ENCODE data around the gene TUBA3D. TPM values are rescaled to one million over a fixed set of nuclear protein-coding genes. Genes with fewer than 3 reads are reported as not detected.
"Not testable (repeated sequence)": the region's sequence is repeated elsewhere in the genome, so short reads cannot be mapped to it uniquely, and the experiment has no call there.

TUBA3D gene
- not detected in 2 replicates for total RNA-seq (2014; rRNA removed; shearing (Covaris generic); ENCODE audit: low replicate concordance)

DNA sequence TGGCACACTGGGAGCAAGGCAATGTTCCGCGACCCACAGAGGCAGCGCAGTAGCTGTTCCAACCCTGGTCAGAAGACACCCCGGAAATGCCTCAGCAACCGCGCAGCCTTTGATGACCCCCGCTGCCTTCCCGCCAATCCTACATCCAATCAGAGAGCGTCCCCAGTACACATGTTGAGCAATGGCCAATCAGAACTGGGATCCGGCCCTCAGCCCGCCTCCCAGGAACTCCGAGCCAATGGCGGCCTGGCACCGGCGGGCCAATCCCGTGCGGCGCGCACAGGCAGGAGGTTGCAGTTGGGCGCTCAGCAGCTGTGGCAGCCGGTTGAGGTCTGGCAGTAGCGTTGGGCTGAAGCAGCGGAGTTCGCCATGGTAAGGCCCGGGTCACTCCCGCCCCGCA, at the start of gene TUBA3D:
Gene TUBA3D, plus strand, starts transcription at position 289 of the 400 bp plus-strand sequence. Its CDS starts 81 bp downstream, at position 370.
- no peak for DNase-seq (ENCODE audit: low read depth)

DNA sequence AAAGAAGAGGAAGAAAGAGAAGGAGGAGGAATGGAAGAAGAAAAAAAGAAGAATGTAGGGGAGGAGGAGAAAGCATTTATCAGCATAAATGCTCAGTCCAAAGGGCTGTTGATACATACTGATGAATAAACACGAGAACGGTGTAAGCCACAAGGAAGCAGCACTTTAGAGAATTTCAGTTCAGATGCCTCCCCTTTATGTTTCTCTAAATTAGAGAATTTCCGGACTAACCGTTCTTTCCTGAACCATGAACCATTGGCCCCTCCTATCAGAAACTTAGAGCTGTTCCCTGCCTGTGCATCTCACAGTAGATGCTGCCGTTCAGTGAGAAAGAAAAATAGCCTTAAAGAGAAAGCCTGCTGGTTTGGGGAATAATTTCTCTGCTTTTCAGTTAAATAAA, 49.2 kb upstream of the TUBA3D start:
- no peak for DNase-seq (ENCODE audit: low read depth)
- in situ Hi-C loops (cut with HindIII; ENCODE audit: low pct_unique_long_range_greater_than_20kb, low sequenced_read_pairs): no loop called here

More for the DNA sequence above, at the start of gene TUBA3D:
- in situ Hi-C loops (cut with HindIII; ENCODE audit: low pct_unique_long_range_greater_than_20kb, low sequenced_read_pairs): no loop called here

DNA sequence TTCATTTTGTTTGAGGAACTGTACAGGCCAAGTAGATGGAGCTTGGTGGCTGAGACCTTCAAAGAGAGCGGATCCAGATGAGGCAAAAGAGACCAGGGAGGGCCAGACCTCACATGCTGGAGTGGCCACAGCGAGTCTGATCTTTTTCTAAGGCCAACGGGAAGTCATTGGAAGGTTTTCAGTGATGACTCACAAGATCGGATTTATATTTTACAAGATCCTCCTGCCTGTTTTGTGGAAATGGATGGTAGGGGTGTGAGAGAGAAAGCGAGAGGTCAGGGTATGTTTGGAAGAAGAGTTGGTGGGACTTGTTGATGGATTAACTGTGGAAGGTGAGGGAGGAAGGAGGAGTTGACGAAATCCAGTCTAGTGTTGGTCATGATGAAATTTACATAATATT, 44.6 kb upstream of the TUBA3D start:
- in situ Hi-C loops (cut with HindIII; ENCODE audit: low pct_unique_long_range_greater_than_20kb, low sequenced_read_pairs): no loop called here
- no peak for DNase-seq (ENCODE audit: low read depth)

DNA sequence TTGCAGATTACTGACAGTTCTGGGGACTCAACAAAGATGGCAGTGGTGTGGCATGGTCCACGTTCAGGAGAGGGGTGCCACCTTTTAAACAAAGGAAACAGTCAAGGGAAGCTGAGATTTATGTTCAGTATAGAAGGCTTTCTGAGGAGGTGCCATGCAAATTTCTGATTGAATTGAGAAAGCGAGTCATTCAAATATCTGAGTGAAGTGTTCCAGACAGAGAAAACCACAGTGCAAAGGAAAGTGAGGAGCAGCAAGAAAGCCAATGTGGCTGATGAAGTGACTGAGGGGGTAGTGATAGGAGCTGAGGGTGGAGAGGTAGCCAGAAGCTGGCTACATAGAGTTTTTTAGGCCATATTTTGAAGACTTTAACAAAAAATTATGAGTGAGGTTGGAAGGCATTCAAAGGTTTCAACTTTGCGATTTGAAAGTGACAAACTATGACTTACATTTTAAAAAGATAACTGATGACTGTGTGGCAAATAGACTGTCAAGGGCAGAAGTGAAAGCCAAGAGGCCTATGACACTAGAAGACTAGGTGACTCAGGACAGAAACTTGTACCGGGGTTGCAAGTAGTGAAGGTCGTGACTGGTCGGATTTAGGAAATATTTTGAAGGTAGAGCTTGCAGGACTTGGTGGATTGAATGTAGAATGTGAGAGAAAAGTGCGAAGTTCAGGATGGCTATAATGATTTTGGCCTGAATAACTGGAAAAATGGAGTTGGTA, 35.0 kb upstream of the TUBA3D start:
- DNase-seq (ENCODE audit: low read depth); in situ Hi-C loops (cut with HindIII; ENCODE audit: low pct_unique_long_range_greater_than_20kb, low sequenced_read_pairs): not testable (repeated sequence)

DNA sequence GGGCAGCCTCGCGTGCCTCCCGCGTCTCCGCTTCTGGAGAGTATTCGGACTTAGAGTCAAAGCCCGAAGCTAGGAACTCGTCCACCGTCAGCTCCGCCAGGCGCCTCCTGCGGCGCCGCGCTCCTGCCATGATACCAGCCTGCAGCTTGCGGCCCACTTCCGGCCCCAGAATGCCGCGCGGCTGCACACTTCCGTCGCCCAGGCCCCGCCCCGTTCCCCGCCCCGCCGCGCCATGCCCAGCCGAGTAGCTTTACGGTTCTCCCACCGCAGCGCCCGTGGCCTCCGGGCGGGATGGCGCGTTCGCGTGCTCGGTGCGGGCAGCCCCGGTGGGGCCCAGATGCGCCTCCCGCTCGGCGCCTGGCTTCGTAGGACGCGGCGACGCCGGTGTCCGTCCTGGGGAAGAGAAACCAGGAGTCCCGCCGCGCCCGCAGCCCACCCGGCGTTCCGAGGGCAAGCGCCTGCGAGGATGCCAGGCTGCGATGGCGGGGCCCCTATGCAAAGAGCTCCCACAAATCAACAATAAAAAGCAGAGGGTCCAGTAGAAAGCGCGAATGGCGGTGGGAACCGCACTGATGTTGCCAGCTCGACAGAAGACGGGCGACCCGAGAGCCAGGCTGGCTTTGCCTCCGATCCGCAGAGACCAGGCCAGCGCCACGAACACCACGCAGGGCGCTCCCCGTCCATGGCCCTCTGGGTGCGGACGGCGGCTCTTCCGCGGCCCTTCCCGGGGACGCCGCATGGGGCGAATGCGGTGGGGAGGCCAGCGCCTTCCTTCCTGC, 31.0 kb upstream of the TUBA3D start:
- in situ Hi-C loops (cut with HindIII; ENCODE audit: low pct_unique_long_range_greater_than_20kb, low sequenced_read_pairs); DNase-seq (ENCODE audit: low read depth): not testable (repeated sequence)

DNA sequence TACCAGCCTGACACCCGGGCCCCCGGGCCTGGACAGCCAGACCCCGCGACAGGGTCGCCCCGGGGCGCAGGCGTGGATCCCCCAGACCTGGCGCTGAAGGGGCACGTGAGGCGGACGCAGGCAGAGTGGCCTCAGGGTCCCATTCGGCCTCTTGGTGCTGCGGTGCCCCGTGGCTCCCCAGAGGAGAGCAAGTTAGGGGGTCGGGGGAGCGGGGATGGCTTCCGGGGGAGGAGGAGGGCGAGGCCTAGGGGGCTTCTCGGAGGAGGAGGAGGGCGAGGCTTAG, 30.5 kb upstream of the TUBA3D start:
- DNase-seq (ENCODE audit: low read depth); in situ Hi-C loops (cut with HindIII; ENCODE audit: low pct_unique_long_range_greater_than_20kb, low sequenced_read_pairs): not testable (repeated sequence)

DNA sequence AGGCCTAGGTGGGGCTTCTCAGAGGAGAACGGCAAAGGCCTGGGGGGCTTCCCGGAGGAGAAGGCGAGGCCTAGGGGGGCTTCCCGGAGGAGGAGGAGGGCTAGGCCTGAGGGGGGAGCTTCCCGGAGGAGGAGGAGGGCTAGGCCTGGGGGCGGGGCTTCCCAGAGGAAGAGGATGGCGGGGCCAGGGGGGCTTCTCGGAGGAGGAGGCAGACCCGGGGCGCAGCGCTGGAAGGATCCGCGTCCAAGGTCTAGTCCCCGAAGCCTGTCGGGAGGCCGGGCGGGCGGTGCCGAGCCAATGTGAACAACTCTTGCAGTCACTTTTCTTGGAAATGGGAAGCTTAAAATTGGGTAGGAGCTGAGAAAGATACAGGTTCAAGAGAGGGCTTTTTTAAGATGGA, 30.0 kb upstream of the TUBA3D start:
- DNase-seq (ENCODE audit: low read depth): no peak
- in situ Hi-C loops (cut with HindIII; ENCODE audit: low pct_unique_long_range_greater_than_20kb, low sequenced_read_pairs): no loop called here

DNA sequence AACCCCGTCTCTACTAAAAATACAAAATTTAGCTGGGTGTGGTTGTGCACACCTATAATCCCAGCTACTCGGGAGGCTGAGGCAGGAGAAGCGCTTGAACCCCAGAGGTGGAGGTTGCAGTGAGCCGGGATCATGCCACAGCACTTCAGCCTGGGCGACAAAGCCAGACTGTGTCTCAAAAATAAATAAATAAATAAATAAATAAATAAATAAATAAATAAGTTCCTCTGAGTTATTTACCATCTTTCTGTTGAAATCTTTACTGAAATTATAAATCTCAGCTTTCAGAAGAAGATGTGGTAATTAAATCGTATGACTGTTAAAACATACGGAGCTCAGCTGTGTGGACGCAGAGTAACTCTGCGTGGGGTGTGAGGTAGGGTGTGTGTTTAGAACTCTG, 27.9 kb upstream of the TUBA3D start:
- in situ Hi-C loops (cut with HindIII; ENCODE audit: low pct_unique_long_range_greater_than_20kb, low sequenced_read_pairs); DNase-seq (ENCODE audit: low read depth): not testable (repeated sequence)

DNA sequence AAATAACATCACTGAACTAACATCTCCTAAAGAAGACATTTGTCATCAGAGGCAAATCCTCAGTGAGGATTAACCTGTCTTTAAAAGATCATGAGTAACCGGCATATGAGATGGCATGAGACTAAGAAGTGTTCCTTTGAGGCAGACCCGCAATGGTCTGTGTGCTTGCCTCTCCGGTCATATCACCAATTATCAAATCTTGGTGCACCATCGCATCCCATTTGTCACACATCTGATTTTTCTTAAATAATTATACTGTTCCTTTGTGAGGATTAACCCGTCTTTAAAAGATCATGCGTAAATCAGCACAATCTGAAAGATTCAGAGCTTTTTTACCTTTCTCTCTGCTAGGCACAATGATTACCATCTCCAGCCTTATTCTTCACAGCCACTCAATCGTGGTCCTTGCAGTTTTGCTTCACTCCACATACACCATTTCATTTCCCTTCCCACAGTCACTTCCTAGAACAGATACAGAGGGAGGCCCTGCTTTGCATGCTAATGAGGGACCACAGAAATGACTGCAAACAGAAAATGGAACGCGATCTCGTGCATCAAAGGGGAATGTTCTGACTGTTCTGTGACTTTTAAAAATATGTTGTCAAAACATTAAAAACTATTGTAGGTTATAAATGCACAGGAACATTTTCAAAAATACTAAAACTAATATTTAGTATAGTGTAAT, 24.5 kb upstream of the TUBA3D start:
- in situ Hi-C loops (cut with HindIII; ENCODE audit: low pct_unique_long_range_greater_than_20kb, low sequenced_read_pairs); DNase-seq (ENCODE audit: low read depth): not testable (repeated sequence)

DNA sequence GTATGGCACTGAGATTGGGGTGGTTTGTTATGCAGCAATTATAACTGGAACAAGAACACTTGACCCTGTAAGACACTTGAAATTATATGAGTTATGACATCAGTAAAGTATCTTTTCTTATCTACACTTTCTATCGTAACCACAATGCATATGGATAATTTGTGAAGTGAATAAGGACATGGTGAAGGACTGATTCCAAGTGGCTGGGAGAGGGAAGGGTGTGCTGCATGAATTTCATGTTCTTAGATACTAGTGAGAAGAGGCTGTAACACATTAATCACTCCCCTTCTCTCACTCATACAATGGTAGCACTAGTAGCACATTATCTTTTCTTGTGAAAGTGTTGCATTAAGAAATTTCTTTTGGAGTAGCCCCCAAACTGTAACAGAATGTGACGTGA, 21.0 kb upstream of the TUBA3D start:
- DNase-seq (ENCODE audit: low read depth); in situ Hi-C loops (cut with HindIII; ENCODE audit: low pct_unique_long_range_greater_than_20kb, low sequenced_read_pairs): not testable (repeated sequence)

DNA sequence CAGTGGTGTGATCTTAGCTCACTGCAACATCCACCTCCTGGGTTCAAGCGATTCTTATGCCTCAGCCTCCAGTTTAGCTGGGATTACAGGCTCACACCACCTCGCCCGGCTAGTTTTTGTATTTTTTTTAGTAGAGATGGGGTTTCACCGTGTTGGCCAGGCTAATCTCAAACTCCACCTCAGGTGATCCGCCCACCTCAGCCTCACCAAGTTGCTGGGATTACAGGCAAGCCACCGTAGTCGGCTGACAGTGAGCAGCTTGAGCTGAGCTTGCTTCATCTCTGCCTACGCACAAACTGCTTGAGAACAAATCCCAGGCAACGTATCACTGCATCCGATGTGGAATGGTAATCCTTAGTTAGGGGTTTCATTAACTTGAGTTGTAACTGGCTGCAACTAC, 8.2 kb upstream of the TUBA3D start:
- in situ Hi-C loops (cut with HindIII; ENCODE audit: low pct_unique_long_range_greater_than_20kb, low sequenced_read_pairs); DNase-seq (ENCODE audit: low read depth): not testable (repeated sequence)

DNA sequence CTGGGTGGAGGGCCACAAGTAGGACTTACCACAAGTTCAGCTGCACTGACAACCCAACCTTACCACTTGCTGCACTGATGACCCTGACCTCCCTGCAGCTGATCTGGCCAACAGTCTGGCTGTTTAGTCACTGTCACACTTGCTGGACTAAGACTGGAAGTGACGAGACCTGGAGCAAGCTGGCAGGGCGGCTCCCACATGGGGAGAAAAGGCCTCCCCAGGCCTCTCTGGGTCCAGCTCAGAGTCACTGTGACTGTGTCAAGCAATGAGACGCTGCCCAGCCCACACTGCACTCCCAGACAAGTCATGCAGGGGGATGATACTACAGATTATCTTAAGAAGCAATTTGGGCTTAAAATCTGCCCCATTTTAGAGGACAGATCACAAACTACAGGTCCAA, 5.0 kb upstream of the TUBA3D start:
- not testable (repeated sequence) for DNase-seq (ENCODE audit: low read depth)

DNA sequence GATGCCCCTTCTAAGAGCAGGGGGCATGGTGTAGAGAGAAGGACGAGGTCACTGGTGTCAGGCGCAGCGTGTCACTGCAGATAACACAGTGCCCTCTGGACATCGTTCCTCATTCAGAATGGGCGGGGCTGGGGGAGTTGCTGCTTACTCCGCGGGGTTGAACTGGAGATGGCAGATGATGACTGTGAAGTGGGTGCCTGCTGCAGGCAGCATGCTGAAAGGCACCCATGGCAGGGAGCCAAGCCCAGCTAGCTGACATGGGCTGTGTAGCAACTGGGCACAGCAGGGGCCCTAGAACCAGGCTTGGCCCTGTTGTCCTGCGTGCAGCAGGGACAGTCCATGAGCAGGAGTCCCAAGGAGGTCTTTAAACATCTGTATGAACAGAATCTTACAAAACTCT, 4.3 kb upstream of the TUBA3D start:
- in situ Hi-C loops (cut with HindIII; ENCODE audit: low pct_unique_long_range_greater_than_20kb, low sequenced_read_pairs); DNase-seq (ENCODE audit: low read depth): not testable (repeated sequence)

More for the DNA sequence above, 5.0 kb upstream of the TUBA3D start:
- in situ Hi-C loops (cut with HindIII; ENCODE audit: low pct_unique_long_range_greater_than_20kb, low sequenced_read_pairs): not testable (repeated sequence)

DNA sequence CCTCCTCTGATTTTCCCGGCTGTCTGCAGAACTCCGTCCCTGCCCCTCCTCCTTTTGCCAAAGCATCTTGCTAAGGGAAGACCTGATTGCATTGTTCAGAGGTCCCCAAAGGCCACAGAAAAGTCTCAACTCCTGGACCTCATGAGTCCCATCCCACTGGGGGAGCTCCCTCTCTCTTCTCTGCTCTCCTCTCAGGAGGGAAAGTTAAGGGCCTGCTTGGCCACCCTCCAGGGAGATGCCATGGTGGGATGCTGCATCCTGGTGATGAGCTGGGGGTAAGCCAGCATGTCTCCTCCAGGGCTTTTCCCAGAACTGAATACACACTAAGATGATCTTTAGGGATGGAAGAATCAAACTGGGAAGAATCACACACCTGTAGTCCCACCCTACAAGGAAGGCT, 2.7 kb upstream of the TUBA3D start:
- in situ Hi-C loops (cut with HindIII; ENCODE audit: low pct_unique_long_range_greater_than_20kb, low sequenced_read_pairs); DNase-seq (ENCODE audit: low read depth): not testable (repeated sequence)

DNA sequence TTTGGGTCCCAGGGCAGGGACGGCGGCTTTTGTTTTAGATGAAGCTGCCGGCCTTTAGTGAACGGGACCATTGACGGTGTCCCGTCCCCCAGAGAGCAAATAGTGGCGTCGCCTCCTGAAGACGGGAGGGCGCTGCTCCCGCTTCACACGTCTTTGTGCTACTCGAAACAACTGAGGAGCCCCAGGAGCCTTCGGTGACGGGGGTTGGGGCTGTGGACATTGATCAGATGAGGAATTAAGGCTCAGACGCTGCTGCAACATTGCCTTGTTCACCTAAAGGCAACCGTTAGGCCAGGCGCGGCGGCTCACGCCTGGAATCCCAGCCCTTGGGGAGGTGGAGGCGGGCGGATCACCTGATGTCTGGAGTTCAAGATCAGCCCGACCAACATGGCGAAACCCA, 444 bp downstream of the TUBA3D start:
- DNase-seq (ENCODE audit: low read depth); in situ Hi-C loops (cut with HindIII; ENCODE audit: low pct_unique_long_range_greater_than_20kb, low sequenced_read_pairs): not testable (repeated sequence)

DNA sequence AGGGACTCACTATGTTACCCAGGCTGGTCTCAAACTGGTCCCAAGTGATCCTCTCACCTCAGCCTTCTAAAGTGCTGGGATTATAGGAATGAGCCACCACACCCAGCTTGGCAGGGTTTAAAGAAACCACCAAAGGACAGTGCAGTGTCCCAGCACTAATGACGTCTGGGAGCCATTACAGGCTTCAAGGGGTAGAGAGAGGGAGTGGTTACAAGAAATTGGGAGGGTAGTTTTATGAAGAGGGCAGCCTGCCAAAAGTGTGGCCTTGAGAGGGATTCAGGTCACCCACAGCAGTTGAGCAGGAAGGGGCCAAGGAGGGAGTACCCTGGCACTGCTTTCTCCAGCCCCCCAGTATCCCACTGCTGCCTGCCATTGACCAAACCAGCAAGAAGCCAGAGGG, 1.3 kb downstream of the TUBA3D start:
- DNase-seq (ENCODE audit: low read depth); in situ Hi-C loops (cut with HindIII; ENCODE audit: low pct_unique_long_range_greater_than_20kb, low sequenced_read_pairs): not testable (repeated sequence)

DNA sequence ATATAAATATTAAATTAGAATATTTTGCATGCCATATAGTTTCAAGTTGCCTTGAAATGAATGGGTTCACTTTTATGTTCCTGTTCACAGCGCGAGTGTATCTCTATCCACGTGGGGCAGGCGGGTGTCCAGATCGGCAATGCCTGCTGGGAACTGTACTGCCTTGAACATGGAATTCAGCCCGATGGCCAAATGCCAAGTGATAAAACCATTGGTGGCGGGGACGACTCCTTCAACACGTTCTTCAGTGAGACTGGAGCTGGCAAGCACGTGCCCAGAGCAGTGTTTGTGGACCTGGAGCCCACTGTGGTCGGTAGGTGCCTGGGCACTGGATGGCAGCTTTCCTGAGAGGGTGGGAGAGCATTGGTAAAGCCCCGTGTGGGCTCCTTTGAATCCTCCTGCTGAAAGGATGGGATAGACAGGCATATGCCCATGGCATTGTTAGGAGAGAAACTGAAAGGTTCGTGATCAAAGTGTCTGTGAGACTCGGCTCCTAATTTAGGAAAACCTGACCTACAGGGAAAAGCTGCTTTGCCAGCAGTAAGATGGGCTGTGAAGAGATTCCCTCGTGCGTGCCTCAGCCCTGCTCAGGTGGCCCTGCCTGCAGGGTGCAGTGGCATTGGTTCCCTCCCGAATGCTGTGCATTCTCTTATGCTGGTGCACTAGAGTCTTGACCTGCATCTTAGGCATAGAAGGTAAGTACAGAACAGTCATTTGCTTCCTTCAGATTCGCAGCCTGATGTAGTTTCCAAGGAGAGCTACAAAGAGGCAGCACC, 2.3 kb downstream of the TUBA3D start:
- in situ Hi-C loops (cut with HindIII; ENCODE audit: low pct_unique_long_range_greater_than_20kb, low sequenced_read_pairs); DNase-seq (ENCODE audit: low read depth): not testable (repeated sequence)

DNA sequence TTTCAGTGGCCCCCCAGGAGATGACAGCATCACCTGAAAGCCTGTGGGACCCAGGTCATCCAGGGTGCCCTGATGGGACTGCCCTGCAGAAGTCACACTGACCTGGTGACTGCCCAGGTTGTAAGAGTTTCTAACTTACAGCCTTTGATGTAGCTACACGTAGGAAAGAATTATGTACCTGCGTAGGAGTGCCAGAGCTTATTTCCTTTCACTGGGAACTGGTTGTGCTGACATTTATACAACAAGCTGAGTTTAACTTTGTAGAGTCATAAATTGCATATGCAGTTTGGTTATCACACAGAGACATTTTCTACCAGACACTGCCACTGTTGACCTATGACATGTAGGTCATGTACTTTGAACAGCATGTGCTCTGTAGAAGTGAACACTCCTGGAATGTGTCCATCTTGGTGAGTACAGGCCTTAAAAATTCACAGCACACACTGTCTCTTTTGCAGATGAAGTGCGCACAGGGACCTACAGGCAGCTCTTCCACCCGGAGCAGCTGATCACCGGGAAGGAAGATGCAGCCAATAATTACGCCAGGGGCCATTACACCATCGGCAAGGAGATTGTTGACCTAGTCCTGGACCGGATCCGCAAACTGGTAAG, 3.0 kb downstream of the TUBA3D start:
- in situ Hi-C loops (cut with HindIII; ENCODE audit: low pct_unique_long_range_greater_than_20kb, low sequenced_read_pairs); DNase-seq (ENCODE audit: low read depth): not testable (repeated sequence)

Measured in Caki2 (cell line).